ENCODE results near the gene GMEB2.
A peak's percentile ranks its signal among the peaks of the same experiment; 100 is the strongest.
"Not testable (repeated sequence)": the region's sequence is repeated elsewhere in the genome, so short reads cannot be mapped to it uniquely, and the experiment has no call there.

Gene GMEB2, protein sequence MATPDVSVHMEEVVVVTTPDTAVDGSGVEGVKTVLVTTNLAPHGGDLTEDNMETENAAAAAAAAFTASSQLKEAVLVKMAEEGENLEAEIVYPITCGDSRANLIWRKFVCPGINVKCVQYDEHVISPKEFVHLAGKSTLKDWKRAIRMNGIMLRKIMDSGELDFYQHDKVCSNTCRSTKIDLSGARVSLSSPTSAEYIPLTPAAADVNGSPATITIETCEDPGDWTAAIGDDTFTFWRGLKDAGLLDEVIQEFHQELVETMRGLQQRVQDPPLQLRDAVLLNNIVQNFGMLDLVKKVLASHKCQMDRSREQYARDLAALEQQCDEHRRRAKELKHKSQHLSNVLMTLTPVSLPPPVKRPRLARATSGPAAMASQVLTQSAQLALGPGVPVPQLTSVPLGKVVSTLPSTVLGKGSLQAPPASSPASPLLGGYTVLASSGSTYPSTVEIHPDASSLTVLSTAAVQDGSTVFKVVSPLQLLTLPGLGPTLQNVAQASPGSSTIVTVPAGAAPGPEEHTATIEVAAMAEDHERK
- 41.1 to 63.6 reads per million in 2 donors for total RNA-seq

DNA sequence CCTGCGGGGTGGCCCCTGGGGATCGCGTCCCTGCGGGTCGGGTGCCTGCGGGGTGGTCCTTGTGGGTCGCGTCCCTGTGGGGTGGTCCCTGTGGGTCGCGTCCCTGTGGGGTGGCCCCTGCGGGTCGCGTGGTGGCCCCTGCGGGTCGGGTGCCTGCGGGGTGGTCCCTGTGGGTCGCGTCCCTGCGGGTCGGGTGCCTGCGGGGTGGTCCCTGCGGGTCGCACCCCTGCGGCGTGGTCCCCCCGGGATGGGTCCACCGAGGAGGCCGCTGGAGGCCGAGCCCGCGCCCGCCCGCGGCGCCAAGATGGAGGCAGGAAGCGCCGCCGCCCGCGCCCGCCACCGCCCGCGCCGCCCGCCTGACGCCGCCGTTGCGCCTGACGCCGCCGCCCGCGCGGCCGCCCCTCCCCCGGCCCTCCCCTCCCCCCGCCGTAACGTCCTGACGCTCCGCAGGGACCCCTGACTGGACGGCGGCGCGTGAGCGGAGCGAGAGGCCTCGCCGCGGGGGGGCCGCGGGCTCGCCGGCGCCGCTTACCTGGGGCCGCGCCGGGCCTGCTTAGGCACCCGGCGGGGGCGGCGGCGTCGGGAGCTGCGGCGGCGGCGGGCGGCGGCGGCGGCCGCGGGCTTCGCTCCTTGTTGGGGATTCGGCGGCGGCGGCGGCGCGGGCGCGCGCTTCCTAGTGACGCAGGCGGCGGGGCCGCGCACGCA, at the start of gene GMEB2:
Gene GMEB2, minus strand, starts transcription at position 678 of the 705 bp plus-strand sequence. CDS start 7,704 bp downstream, outside the sequence.
- DNase-seq: peak in 3 of 5 experiments; percentile 47 to 88 (median 88)

DNA sequence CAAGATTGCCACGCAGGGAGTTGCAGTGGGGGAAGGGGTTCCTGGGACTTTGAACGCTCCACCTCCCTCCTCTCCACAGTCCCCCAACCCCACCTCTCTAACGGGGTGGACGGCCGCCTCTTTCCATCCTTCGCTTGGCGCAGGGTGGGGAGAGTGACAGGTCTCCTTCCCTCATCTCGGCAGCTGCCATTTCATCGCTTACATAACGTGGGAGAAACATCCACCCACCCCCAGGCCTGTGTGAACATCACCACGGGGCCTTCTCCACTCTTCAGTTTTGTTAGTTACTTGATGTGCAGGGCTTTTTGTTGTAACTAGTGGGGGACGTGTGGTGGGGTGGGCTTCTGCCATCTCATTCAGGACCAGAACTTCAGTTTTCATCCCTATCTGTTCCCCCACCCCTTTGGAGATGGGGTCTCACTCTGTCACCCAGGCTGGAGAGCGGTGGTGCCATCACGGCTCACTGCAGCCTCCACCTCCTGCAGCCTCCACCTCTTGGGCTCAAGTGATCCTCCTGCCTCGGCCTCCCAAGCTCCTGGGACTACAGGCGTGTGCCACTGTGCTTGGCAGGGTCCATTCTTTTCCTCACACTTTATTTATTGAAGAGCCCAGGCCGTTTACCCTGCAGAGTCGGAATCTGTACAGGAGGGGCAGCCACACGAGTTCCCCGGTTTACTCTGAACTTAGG, 48.9 kb upstream of the GMEB2 start:
- DNase-seq: no peak

DNA sequence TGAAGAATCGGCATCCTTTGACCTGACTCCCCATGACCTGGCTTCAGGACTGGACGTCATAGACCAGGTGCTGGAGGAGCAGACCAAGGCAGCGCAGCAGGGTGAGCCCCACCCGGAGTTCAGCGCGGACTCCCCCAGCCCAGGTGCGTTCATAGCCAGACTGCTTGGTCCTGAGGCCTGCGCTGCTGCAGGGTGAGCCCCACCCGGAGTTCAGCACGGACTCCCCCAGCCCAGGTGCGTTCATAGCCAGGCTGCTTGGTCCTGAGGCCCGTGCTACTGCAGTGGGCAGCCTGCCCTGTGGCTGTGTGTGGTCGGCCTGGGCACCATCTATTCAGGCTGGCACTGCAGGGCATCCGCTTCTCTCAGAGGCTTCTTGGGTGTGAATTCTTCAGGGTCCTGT, 47.0 kb upstream of the GMEB2 start:
- no peak for DNase-seq

DNA sequence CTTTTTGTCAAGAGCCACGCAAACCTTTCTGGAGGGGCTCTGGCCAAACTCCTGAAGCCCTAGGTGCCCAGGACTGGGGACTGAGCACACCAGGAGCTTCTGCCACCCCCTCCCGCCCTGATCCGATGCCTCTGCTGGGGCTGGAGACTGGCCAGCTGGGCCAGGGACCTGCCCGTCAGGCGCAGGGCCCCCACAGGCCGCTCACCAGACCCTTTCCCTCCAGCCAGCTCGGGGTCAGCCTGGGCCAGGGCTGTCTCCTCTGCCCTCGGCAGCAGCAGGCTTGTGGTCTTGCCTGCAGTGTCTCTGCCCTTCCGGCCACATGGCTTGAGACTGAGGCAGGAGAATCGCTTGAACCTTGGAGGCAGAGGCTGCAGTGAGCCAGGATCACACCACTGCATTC, 45.8 kb upstream of the GMEB2 start:
- no peak for DNase-seq

DNA sequence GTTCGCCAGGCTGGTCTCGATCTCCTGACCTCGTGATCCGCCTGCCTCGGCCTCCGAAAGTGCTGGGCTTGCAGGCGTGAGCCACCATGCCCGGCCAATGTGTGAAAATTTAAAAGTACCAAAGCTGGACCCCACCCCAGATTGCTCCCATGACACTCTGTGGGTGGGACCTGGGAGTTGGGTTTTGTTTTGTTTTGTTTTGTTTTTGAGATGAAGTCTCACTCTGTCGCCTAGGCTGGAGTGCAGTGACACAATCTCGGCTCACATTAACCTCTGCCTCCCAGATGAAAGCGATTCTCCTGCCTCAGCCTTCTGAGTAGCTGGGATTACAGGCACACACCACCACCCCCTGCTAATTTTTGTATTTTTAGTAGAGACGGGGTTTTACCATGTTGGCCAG, 44.8 kb upstream of the GMEB2 start:
- DNase-seq: not testable (repeated sequence)

DNA sequence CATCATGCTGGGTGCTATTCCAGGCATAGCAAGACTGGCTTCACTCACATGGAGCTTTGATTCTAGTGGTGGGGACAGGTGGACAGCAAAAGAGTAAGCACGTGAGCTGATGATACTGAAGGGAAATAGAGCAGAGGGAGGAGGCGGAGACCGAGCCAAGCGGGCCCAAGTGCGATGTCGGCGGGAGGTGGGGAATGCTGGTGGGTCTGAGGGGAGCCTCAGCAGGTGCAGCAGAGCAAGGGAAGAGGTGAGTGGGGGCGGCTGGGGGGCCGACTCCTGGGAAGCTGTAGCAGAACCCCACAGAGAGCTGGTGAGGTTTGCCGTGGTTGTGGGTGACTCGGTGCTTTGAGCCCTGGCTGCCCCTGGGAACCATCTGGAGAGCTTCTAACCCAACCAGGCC, 41.5 kb upstream of the GMEB2 start:
- no peak for DNase-seq

DNA sequence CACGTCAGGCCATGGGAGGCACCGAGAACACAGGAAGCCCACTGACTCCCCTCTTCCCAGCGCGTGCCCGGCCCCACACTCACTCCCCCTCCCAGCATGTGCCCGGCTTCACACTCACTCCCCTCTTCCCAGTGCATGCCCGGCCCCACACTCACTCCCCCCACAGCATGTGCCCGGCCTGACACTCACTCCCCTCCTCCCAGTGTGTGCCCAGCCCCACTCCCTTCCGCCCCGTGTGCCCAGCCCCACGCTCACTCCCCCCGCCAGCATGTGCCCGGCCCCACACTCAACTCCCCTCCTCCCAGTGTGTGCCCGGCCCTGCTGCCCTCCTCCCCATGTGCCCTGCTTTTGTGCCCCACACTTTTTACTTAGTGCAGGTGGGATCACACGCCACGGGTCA, 41.0 kb upstream of the GMEB2 start:
- DNase-seq: no peak

DNA sequence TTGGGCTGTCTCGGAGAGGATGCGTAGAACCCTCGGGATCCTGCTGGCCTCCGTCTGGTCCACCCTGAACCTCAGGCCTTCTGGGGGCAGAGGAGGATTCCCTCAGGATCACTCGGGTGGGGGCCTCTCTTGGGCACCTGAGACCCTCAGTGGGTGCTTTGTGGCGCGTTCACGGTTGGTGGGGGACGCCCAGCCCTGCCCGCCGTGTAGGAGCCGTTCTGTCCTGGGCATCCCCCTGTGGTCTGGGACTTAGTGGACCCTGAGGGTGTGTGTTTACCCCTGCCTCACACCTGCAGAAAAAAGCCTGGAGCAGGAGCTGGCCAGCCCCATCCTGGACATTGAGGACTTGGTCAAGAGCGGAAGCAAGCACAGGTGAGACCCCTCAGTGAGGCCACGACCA, 38.8 kb upstream of the GMEB2 start:
- no peak for DNase-seq

DNA sequence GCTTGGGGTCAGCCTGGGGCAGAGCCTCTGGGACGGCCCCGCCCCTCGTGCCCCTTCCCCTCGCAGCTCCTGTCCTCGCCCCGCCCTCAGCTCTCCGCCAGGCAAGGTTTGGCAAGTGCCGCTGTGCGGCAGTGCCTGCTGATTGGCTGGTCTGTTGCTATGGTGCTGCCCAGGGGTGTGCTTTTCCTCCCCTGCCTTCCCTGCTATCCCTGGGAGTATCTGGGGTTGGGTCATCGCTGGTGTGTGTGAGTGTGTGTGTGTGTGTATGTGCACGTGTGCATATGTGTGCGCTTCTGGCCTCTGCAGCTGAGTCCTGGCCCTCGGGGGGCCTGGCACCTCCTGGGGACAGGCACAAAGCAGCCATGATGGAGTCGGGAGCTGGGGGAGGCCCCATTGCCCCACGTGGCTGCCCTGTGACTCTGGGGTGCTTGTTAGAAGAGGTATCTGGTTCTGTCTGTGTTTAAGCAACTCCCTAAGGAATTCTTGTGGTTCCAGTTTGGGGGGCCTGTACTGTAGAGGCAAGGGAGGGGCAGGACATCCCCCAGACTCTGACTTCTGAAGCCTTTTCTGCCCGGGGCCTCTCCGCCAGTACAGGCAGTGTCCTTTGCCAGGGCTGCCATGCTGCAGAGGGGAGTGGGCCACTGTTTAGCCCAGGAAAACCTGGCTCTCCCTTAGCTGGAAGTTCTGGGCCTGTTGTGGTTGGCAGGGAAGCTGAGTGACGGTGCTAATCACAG, 38.1 kb upstream of the GMEB2 start:
- DNase-seq: no peak

DNA sequence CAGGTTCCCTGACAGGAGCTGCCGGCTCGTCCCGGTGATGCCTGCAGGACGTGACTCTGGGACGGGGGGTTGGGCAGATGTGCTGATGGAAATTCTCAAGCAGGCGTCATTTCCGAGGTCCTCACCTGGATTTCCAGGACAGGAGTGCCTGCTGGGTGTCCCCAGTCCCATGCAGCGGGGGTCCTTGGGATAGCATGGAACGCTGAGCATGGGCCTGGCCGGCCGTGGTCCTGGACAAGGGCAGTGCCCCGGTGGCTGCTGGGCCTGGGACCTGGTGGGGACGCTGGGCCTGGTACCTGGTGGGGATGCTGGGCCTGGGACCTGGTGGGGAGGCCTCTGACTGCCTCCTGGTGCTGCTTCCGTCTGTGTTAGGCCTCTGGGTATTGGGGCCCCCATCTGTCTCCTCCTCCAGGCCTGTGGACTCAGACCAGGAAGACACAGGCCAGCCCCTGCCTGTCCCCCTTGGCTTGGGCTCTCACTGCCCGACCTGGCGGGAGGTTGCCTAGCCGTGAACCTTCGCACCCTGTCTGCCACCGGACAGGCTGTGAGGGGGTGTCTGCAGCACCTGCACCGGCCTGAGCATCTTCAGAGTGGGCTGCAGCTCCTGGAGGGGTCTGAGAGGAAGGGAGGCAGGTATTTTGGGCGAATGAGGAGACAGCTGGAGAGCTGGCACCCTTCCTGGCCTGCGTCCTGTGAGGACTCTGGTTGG, 37.4 kb upstream of the GMEB2 start:
- no peak for DNase-seq

DNA sequence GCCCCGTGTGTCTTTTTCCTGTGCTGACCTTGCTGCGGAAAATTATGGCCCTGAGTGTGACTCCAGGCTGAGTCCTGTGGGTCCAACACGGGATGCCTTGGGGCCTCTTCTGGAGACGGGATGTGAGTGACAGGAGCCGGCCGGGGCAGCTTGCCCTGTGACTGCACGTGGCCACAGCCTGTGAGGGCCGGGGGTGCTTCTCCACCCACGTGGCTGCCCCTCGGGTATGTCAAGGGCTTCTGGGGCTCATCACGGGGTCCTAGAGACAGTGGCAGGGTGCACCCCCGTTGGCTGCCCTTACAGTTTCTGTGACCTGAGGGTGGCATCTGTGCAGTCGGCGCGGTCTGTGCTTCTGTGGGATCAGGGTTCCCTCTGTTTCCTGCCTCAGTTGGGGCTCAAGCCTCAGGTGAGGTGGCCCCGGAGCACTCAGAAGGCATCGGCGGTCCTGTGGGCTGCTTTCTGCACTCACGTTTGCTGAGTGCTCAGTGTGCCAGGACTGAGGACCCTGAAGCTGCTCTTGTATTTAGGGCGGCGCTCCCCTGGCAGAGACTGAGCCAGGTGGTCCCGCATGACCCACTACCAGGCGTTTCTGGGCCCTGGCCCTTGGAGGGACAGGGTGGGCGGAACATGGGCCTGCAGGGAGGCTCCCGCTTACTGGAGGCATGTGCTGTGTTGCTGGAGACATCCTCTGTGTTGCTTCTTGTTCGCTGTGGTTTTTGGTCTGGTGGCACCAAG, 36.6 kb upstream of the GMEB2 start:
- DNase-seq: no peak

DNA sequence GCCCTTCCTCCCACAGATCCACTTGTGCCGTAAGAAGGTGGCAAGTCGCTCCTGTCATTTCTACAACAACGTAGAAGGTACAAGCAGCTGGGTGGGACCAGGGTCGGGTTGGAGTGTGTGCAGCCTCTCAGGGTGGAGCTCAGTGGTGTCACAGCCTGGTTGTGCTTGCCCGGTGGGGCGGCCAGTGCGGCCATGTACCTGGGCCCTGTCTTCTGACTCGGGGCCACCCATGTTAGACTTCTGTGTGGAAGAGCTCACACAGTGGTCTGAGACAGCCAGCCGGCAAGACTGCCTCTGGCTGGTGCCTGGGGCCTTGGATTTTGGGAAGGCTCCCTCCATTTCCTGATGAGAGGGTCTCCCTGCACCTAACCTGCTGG, 35.9 kb upstream of the GMEB2 start:
- no peak for DNase-seq

DNA sequence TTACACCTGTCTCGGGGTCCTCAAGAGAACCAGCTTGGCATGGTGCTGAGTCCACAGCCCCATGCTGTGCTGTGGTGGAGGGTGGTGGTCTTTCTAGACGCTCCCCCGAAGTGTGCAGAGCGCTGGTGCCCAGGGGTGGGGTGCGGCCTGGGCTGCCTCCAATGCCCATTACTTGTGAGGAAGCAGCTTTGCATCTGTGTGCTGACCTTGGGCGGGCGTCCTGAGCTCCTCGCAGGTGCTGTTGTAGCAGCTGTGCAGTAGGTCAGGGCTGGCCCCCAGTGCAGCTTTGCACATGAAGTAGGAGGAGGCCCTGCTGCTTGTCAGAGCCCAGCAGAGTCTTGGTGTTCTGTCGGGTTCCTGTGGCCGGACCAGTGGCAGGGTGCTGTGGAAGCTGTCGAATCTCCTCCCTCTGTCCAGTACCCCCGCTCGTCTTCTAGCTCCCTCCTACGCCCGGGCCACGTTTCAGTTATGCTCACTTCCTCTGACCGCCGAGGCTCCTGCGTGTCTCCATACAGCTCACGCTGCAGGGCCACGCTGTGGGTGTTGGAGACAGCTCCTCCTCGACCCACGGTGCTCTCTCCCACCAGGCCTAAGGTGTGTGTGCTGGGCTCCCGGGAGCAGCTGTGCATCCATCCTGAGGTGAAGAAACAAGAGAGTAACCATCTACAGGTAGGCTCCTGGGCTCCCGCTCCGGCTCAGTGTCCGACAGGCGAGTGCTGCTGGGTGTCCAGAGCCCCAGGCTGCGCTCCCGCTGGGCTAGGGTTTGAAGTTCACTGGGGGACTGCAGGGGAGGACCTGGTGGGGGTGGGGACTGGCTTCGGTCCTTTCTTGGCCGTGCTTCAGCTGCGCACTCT, 35.3 kb upstream of the GMEB2 start:
- no peak for DNase-seq

DNA sequence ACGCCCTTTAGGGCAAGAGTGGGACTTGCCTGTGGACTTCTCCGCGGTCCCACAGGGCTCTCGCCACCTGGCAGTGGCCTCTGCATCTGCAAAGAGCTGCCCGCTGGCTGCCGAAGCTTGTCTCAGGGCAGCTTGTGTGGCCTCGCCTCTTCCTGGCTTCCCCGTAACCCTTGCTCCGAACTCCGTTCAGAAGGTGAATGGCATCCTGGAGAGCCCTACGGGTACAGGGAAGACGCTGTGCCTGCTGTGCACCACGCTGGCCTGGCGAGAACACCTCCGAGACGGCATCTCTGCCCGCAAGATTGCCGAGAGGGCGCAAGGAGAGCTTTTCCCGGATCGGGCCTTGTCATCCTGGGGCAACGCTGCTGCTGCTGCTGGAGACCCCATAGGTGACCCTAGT, 34.2 kb upstream of the GMEB2 start:
- no peak for DNase-seq

DNA sequence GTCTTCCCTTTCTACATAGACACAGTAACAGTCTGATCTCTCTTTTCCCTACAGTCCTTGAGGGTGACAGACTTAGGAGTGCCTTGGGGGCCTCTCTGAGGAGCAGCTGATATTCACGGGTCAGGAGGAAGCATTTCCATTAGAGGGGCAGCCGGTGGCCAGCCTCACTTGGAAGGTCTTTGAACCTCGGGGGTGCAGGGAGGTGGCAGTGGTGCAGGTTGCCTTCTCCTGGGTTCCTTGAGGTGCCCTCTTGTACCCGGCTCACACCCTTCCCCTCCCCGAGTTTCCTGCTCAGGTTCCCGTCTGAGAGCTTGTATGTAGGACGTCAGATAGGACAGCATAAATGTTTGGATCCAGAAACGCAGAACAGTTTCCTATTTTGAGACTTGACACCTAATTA, 33.7 kb upstream of the GMEB2 start:
- DNase-seq: no peak

DNA sequence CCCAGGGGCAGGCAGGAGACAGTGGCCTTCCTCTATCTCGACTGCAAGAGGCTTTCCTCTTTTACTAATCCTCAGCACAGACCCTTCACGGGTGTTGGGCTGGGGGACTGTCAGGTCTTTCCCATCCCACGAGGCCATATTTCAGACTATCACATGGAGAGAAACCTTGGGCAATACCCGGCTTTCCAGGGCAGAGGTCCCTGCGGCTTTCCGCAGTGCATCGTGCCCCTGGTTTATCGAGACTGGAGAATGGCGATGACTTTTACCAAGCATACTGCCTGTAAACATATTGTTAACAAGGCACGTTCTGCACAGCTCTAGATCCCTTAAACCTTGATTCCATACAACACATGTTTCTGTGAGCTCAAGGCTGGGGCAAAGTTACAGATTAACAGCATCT, 33.3 kb upstream of the GMEB2 start:
- not testable (repeated sequence) for DNase-seq

DNA sequence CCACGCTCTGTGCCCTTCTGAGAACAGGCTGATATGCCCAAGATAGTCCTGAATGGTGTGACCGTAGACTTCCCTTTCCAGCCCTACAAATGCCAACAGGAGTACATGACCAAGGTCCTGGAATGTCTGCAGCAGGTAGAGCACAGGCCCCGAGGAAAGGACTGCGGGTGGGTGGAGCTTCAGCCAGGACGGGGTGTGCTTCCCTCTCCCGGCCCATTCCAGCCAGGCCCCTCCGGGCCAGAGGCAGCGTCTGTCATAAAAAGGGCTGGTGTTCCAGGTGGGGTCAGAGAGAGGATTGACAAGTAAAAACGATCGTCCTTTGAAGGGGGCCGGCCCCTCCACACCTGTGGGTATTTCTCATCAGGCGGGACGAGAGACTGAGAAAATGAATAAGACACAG, 32.5 kb upstream of the GMEB2 start:
- no peak for DNase-seq

DNA sequence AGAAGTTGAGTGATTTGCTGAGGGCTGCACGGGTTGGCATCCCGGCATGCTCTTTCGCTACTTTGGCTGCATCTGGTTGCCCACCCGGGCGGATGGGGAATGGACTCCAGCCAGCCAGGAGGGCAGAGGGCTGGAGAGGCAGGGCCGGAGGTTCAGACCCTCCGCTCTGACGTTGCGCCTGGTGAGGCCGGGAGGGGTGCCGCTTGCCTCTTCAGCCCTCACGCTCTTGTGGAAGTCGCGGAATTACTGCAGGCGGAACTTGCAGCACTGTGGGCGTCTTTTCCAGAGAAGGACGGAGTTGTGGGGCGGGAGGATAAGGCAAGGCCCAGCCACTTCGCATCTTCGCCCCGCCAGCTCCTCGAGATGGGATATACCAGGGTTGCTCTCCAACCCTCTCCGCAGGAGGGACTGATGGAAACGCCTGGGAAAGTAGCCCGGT, 31.9 kb upstream of the GMEB2 start:
- DNase-seq: peak in 1 of 5 experiments; percentile 45

DNA sequence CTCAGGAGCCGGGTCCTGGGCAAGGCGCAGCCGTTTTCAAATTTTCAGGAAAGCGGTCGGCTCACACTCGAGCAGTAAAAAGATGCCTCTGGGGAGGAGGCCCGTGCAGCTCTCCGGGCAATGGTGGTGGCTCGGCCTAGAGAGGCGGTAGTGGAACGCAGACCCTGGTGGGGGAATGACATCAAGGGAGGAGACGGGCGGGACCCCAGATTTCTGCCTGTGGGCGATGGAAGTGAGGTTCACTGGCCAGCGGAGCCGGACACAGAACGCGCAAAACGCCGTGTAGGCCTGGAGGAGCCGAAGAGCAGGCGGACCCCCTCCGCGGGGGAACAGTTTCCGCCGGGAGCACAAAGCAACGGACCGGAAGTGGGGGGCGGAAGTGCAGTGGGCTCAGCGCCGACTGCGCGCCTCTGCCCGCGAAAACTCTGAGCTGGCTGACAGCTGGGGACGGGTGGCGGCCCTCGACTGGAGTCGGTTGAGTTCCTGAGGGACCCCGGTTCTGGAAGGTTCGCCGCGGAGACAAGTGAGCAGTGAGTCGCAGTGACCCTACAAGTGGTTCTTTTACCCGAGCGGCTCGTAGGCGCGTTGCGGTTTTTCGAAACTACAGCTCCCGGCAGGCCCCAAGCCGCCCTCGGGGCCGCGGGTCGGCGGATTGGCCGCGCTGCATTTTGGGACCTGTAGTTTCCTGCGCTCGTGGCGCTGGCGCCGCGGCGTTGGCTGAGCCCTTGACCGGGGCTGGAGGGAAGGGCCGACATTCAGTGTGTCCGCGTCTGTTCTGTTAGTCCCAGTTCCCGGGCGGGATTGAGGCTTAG, 31.2 kb upstream of the GMEB2 start, which contains the start of gene RTEL1:
Gene RTEL1, plus strand, starts transcription at position 376 of the 812 bp plus-strand sequence. CDS start 1,091 bp downstream, outside the sequence.
- DNase-seq: peak; percentile 73 to 91 (median 81)
